NT2/D1 (cell line): ENCODE measurements around the gene U2AF2.

Experiments used
- DNase-seq: peaks from one replicate; pipeline ENCODE4 v3.0.0-alpha.2; 2011; ENCODE audit warnings: low read depth, low spot score
- H3K27me3 ChIP-seq: 2 replicates; pipeline ENCODE4 v1.6.0; 2011; ENCODE audit warnings: mild to moderate bottlenecking; ENCODE audit not compliant: insufficient read length, insufficient read depth
- H3K36me3 ChIP-seq: 2 replicates; pipeline ENCODE4 v1.6.1; 2011; ENCODE audit warnings: mild to moderate bottlenecking, low read length, mixed read lengths; ENCODE audit not compliant: insufficient read depth, insufficient read length
- H3K4me1 ChIP-seq: 2 replicates; pipeline ENCODE4 v1.5.1; 2011; ENCODE audit not compliant: insufficient read depth, insufficient read length
- H3K4me3 ChIP-seq: 2 replicates; pipeline ENCODE4 v1.5.1; 2011; ENCODE audit warnings: low read depth; ENCODE audit not compliant: insufficient read length
- H3K9ac ChIP-seq: 2 replicates; pipeline ENCODE4 v1.6.0; 2011; ENCODE audit warnings: low read depth; ENCODE audit not compliant: insufficient read length
- H3K9me3 ChIP-seq: 2 replicates; pipeline ENCODE4 v1.5.1; 2011; ENCODE audit warnings: mild to moderate bottlenecking, low read length; ENCODE audit not compliant: insufficient read depth
- SUZ12 ChIP-seq: IDR thresholded peaks from 2 replicates; pipeline ENCODE4 v1.6.1; 2011; ENCODE audit not compliant: insufficient read length, insufficient read depth; ENCODE audit errors: extremely low read depth
- YY1 ChIP-seq: IDR thresholded peaks from 2 replicates; pipeline ENCODE4 v1.6.1; 2011; ENCODE audit not compliant: insufficient read length, insufficient read depth
- ZNF274 ChIP-seq: IDR thresholded peaks from 2 replicates; pipeline ENCODE4 v1.6.1; 2011; ENCODE audit warnings: mild to moderate bottlenecking, low read depth, low read length

U2AF2 gene

DNA sequence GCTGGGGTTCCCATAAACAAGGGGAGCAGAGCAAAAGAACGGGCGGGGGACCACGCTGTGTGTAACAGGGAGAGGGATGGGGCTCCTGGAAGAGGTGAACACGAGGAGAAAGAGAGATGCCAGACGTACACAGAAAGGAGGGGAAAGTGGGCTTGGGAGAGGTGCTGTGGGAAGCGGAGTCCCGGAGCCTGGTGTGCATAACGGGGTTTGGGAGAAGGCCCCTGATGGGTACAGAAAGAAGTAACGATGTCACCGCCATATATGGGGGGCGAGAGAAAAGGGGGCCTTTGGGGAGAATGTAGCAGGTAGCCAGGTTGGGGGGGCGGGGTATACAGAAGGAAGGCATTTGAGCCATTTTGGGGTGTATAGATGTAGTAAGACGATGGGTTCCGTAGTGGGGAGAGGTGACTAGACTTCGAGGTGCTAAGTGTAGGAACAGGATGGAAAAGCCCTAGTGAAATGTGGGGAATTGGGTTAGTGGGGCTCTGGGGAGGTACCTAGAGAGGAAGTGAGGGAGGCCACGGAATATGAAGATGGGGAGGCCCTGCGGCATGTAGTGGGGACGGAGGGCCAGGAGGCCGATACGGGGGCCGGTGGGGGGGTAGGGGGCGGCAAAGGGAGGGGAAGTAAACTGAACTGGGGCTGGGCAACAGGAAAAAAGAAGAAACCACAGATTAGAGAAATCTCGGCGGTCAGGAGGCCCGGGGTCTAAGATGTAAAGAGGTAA is 13.2 kb upstream of the U2AF2 start:
- Histone ChIP-seq H3K27me3 (no peaks in the 10 kb centered on the region), H3K4me3 (peak overlapping the region; percentile 72), H3K9ac (peak overlapping the region; percentile 94), H3K4me1 (peaks cover 14% of the 10 kb centered on the region), H3K36me3 (peaks cover 28% of the 10 kb centered on the region), H3K9me3 (no peaks in the 10 kb centered on the region)
- TF ChIP-seq SUZ12 (no peak), YY1 (no peak), ZNF274 (no peak)
- DNase-seq, result no peak

DNA sequence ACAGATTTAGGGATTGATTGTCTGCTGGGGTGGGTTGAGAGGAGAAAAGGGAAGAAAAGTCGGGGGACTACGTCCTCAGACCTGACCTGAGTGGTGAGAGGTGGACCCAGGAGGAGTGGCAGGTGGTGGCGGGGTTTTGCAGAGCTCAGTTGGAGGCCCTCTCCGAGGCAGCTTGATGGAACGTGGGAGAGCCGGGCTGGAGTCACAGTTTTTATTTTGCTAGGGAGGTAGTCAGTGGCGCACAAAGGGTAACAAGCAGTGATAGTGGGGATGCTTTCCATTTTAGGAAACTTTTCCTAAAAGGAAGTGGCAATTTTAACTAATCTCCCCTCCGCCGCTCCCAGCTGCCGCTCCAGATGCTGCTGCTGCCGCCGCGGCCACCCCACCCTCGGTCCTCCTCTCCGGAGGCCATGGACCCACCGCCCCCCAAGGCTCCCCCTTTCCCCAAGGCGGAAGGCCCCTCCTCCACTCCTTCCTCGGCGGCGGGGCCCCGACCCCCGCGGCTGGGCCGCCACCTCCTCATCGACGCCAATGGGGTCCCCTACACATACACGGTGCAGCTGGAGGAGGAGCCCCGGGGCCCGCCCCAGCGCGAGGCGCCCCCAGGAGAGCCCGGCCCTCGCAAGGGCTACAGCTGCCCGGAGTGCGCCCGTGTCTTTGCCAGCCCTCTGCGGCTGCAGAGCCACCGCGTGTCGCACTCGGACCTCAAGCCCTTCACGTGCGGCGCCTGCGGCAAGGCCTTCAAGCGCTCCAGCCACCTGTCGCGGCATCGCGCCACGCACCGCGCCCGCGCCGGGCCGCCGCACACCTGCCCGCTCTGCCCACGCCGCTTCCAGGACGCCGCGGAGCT is 12.5 kb upstream of the U2AF2 start:
- TF ChIP-seq YY1 (no peak), SUZ12 (no peak), ZNF274 (no peak)
- Histone ChIP-seq H3K4me1 (peaks cover 14% of the 10 kb centered on the region), H3K4me3 (peak overlapping the region; percentile 72), H3K9me3 (no peaks in the 10 kb centered on the region), H3K9ac (peak overlapping the region; percentile 94), H3K27me3 (no peaks in the 10 kb centered on the region), H3K36me3 (peaks cover 31% of the 10 kb centered on the region)
- DNase-seq, result no peak

DNA sequence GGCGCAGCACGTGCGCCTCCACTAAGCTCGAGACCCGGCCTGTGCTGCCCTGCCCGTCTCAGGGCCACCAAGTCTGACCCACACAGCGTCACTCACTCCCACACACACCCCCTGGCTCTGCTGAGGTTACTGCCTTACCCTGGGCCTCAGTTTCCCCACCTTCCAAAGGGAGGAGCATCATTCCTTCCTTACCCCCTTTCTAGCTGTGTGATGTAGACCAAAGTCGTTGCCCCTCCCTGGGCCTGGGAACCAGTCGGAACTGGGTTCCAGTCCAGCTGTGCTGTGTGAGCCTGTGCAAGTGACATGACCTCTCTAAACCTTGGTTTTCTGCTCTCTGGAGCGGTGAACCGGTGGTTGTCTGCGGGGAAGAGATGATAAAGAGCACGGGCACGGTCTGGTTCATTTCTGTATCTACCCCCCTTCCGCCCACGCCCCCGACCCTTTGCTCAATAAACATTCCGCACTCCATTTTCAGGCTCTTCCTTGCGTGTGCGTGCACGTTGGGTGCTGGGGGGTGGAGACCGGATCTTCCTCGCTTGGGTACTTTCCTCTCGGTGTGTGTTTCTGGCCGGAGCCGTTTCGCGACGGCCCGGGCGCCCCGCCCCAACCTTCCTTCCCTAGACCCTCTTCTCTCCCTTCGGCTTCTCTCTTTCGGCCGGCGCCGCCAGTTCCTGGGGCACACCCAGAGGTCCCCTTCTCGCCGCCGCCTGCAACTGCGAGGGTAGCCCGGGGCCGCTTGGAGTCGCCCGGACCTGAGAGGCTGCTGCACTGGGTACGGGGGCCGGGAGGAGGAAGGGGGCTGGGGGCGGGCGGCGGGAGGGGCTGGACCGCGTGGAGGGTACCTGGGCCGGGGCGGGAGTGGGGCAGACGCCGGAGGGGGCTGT is 11.6 kb upstream of the U2AF2 start, which contains the start of gene ZNF581:
ZNF581 (plus strand) TSS at position 647 of the 884 bp plus-strand sequence. CDS start 923 bp downstream, outside the sequence.
- TF ChIP-seq SUZ12, result no peak
- no peak for TF ChIP-seq ZNF274
- TF ChIP-seq YY1, result no peak
- Histone ChIP-seq H3K36me3 (peaks cover 25% of the 10 kb centered on the region), H3K27me3 (no peaks in the 10 kb centered on the region), H3K9me3 (no peaks in the 10 kb centered on the region), H3K4me1 (peaks cover 14% of the 10 kb centered on the region), H3K4me3 (peak within 1 kb of the TSS; percentile 72), H3K9ac (peak within 1 kb of the TSS; percentile 94)
- no peak for DNase-seq

DNA sequence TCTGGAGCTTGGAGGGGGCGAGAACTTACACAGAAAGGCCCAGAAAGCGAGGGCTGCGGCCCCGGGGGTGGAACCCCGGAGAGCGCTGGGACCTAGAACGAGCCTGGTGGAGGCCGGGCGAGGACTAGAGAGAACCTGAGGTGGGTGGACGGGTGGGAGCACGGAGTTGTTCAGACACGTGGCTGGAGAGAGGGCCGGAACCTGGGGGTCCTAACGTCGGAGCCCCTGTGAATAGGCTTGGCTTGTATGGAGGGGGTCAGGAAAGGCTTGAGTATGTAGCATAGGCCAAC is 11.0 kb upstream of the U2AF2 start:
- no peak for DNase-seq
- Histone ChIP-seq H3K4me3 (peak overlapping the region; percentile 72), H3K4me1 (peaks cover 14% of the 10 kb centered on the region), H3K27me3 (no peaks in the 10 kb centered on the region), H3K36me3 (peaks cover 25% of the 10 kb centered on the region), H3K9me3 (no peaks in the 10 kb centered on the region), H3K9ac (peak overlapping the region; percentile 94)
- TF ChIP-seq YY1, result no peak
- TF ChIP-seq ZNF274, result no peak
- TF ChIP-seq SUZ12, result no peak

DNA sequence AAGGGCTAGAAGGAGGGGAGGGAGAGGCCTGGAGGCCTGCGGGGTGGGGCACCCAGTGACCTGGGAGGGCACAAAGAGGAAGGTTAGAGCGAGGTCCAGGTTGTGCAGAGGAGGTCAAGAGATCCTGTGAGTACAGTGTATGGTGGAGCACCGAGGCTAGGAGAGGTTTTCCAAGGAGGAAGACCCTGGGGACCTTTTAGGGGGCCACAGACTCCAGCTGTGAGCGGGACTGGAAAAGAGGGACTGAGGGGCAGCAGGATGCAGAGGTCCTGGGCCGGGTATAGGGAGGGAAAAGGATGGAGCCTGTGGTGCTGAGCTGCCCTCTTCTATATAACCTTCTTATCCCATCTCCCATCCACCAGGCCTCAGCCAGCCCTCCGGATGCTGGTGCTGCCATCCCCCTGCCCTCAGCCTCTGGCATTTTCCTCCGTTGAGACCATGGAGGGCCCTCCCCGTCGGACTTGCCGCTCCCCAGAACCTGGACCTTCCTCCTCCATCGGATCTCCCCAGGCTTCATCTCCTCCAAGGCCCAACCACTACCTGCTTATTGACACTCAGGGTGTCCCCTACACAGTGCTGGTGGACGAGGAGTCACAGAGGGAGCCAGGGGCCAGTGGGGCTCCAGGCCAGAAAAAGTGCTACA is 10.5 kb upstream of the U2AF2 start:
- Histone ChIP-seq H3K4me1 (peaks cover 14% of the 10 kb centered on the region), H3K27me3 (no peaks in the 10 kb centered on the region), H3K4me3 (peak overlapping the region; percentile 72), H3K9ac (peak overlapping the region; percentile 94), H3K9me3 (no peaks in the 10 kb centered on the region), H3K36me3 (peaks cover 22% of the 10 kb centered on the region)
- no peak for DNase-seq
- no peak for TF ChIP-seq SUZ12
- TF ChIP-seq ZNF274, result no peak
- TF ChIP-seq YY1, result no peak

DNA sequence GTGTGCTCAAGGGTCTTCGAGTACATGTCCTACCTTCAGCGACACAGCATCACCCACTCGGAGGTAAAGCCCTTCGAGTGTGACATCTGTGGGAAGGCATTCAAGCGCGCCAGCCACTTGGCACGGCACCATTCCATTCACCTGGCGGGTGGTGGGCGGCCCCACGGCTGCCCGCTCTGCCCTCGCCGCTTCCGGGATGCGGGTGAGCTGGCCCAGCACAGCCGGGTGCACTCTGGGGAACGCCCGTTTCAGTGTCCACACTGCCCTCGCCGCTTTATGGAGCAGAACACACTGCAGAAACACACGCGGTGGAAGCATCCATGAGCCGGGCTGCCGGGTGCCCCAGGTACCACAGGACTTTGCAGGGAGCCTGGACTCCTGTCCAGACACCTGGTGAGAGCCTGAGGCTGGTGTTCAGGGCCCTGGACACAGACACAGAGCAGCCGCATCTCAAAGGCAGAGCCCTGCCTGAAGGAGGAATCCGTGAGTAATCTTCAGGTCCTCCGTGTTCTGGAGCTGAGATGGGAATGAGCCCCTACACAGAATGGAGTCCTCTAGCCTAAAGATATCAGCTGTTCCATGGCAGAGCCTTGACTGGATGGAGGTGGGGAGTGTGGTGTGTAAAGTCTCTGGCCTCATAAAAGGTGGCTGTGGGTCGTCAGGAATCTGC is 9.9 kb upstream of the U2AF2 start:
- Histone ChIP-seq H3K9ac (peak overlapping the region; percentile 94), H3K9me3 (no peaks in the 10 kb centered on the region), H3K4me1 (peaks cover 13% of the 10 kb centered on the region), H3K36me3 (peaks cover 26% of the 10 kb centered on the region), H3K4me3 (peak overlapping the region; percentile 72), H3K27me3 (no peaks in the 10 kb centered on the region)
- DNase-seq, result no peak
- no peak for TF ChIP-seq SUZ12
- TF ChIP-seq ZNF274, result no peak
- no peak for TF ChIP-seq YY1
